Suppressor macrophage (primary cell): ENCODE data around the gene KRTAP4-8.
"Not testable (repeated sequence)": the region's sequence is repeated elsewhere in the genome, so short reads cannot be mapped to it uniquely, and the experiment has no call there.

Experiments
- DNase-seq, 4 experiments: peaks; one replicate each; pipeline ENCODE4 v3.0.0-alpha.2; 2020 to 2022
- total RNA-seq, 17 experiments: gene quantifications; one replicate each; lab custom pipeline; 2026; ENCODE audit warnings: mixed read lengths in 6 of 17, inconsistent platforms in 3 of 17; lab: John Stamatoyannopoulos, UW

KRTAP4-8 gene
- total RNA-seq: 0 to 0.44 (median 0) reads per million in 17 experiments

DNA sequence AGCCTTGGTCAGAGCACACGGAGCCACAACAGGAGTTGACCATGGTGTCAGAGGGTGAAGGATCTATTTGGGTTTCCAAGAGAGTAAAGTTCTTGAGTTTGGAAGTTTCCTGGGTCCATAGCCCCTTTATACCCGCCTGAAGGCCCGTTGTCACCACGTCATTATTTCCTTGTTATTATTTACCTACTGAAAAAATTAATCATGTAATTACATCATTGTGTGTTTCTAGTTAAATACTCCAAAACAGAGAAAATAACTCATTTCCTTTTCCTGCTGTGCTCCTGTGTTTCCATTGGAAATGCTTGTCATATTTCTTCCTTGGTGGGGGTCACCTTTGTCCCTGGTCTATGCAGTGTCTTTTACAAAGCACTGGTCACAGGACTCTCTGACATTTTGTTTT is at the start of gene KRTAP4-8:
TSS of gene KRTAP4-8 (minus strand) at position 101 of the 400 bp plus-strand sequence. CDS start at position 43, 58 bp downstream.
- DNase-seq: no peak

DNA sequence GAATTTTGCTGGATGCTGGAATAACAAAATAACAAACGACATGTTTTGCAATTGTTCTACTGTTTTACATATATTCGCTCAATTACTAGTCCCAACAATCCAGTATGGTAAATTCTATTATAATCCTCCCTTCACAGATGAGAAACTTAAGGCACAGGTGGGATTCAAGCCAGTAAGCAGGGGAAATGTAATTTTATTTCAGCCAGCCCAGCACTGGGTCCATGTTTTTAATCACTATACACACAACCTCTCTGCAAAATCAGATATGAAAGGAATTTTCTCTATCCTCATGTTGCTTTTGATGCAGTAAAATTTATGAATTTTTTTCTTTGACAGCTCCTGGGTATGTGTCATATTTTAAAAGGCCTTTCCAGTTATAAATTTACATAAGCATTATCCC is 47.3 kb upstream of the KRTAP4-8 start:
- DNase-seq: no peak

DNA sequence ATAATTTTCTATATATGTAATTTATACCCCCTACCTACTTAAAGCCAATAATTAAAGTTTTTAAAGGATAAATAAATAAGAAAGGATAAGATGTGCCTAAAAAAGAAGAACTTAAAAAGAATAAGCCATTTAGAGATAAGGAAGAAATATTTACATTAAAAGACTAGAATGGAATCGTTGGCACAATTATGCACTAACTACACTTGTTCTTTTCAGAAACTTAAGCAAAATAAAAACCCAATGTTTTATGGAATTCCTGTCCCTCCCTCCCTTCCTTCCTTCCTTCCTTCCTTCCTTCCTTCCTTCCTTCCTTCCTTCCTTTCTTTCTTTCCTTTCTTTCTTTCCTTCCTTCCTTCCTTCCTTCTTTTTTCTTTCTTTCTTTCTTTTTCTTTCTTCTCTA is 46.9 kb upstream of the KRTAP4-8 start:
- DNase-seq: no peak

GRCh38 chr17:41141361-41141760 is 43.4 kb upstream of the KRTAP4-8 start:
- DNase-seq: no peak

- peak; percentile 20 to 49 (median 32) for DNase-seq
Measured at GRCh38 chr17:41140360-41141131, 42.6 kb upstream of the KRTAP4-8 start, which contains the start of gene KRTAP4-6. Gene KRTAP4-6 (minus strand): TSS chr17:41140544. CDS start chr17:41140487, 57 bp downstream.

GRCh38 chr17:41139865-41140264 is 41.9 kb upstream of the KRTAP4-8 start:
- not testable (repeated sequence) for DNase-seq

GRCh38 chr17:41133880-41134735 is 36.2 kb upstream of the KRTAP4-8 start:
- no peak for DNase-seq

GRCh38 chr17:41131979-41132378 is 34.0 kb upstream of the KRTAP4-8 start:
- no peak for DNase-seq

DNA sequence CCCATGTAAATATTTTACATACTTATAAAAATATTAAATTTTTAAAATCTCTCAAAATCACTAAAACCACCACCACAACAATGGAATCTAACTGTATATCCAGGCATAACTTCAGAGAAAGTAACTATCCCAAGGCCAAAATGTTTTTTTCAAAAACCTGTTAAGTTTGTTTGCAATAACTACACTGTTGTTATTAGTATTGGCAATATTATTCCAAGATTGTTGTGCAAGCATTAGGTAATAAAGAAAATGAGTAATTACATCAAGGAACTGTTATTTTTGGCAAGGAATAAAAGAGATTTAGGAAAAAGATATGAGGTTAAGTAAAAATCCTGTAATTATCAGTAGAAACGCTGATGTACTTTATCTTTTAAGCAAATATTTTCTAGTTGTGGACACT is 29.4 kb upstream of the KRTAP4-8 start:
- no peak for DNase-seq

GRCh38 chr17:41126412-41126811 is 28.5 kb upstream of the KRTAP4-8 start:
- DNase-seq: no peak

DNA sequence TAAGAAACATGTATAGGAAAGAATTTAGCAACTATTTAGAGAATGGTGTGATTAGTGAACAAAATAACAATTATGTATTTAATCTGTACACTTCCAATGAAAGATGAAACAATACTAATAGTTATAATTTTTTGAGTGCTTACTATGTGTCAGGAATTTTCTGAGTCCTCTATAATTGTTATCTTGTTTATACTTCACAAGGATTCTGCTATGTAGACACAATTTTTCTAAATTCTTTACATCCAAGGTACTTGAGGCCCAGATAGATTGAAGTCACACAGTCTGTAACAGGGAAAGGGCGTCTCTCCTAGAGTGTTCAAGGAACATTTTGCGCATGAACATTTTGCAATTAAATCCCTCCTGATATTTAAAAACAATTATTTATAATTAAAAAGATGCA is 27.1 kb upstream of the KRTAP4-8 start:
- DNase-seq: no peak

GRCh38 chr17:41123991-41124371 is 26.0 kb upstream of the KRTAP4-8 start, which contains the start of gene KRTAP4-12:
Gene KRTAP4-12 (minus strand): TSS chr17:41124182. CDS start chr17:41124122, 60 bp downstream.
- not testable (repeated sequence) for DNase-seq

- not testable (repeated sequence) for DNase-seq
Measured at GRCh38 chr17:41123292-41123990, 25.5 kb upstream of the KRTAP4-8 start.

DNA sequence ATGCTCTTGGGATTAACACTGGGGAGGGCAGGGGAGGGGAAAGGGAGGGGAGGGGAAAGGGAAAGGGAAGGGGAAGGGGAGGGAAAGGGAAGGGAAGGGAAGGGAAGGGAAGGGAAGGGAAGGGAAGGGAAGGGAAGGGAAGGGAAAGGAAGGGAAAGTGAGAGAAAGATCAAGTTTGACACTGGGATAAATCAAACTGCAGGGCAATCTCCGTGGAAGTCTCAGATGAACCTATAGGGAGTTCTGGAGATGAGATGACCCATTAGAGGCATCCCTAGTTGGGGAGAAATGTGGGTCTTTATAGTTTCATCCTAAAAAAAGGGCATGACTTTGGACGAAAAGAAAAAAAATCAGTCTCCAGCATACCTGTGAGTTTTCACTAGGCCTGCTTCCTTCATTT is 23.8 kb upstream of the KRTAP4-8 start:
- no peak for DNase-seq

GRCh38 chr17:41119696-41120690 is 22.1 kb upstream of the KRTAP4-8 start:
- peak in 3 of 4 experiments; percentile 14 to 52 (median 48) for DNase-seq

- DNase-seq: no peak
Measured at GRCh38 chr17:41118721-41119120, 20.8 kb upstream of the KRTAP4-8 start.

- not testable (repeated sequence) for DNase-seq
Measured at GRCh38 chr17:41117846-41118386, 20.0 kb upstream of the KRTAP4-8 start, which contains the start of gene KRTAP4-11. Gene KRTAP4-11 (minus strand): TSS chr17:41118373. CDS start chr17:41118315, 58 bp downstream.

DNA sequence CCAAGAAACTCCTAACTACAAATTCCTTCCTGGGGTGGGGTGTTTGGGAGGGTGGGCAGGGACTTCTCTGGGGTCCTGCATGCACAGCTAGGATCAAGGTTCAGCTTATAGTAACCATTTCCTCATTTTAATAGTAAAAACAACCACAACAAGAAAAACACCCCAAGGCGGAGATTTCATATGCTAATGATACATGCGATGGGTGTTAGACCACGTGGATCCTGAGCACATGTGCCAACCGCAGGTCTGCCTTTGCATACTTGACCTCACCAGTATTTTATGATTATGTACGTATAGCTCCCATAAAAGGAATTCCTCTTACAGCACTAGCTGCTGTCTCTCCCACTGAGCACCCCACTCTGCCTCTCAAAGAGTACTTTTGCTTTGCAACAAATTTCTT is 18.4 kb upstream of the KRTAP4-8 start:
- peak; percentile 17 to 59 (median 54) for DNase-seq

DNA sequence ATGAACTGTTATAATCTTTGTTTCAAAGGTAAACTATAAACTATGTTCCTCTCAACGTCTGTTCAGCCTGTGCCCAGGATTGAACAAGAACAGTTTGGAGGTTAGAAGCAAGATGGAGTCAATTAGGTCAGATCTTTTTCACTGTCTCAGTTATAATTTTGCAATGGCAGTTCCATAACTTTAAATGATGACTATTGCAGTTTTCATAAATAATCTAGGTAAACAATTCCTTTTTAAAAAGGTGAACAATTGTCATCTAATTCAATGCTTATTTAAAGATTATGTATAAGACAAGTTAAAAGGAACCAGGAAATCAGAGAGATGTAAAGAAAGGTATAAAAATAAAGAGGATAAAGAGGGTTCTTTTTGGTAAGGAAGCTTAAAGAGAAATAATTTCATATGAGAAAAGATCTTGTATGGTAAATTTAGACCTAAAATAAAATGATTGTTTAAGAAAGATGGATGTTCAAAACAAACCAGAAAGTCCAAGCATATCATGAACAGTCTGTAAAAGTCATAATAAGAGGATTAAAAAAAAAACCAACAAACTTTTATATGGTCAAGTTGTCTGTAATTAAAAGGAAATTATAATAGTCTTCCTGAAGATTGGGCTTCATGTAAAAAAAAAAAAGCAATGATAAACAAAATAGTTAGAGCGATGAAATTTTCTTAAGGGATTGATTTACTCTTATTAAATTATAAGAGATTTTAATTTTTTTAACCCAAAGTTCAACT is 13.4 kb upstream of the KRTAP4-8 start:
- no peak for DNase-seq
